Urinary bladder (tissue), 4 donors: Measurements from ENCODE around the gene CADPS. TPM values are rescaled to one million over a fixed set of nuclear protein-coding genes. Genes with fewer than 3 reads are reported as not detected.

Source experiments
- DNase-seq: peaks from one replicate; pipeline ENCODE4 v3.0.0-alpha.2; 2015; ENCODE audit errors: extremely low spot score
- H3K27ac ChIP-seq: one replicate; pipeline ENCODE4 v1.5.1; 2013; ENCODE audit warnings: low read depth, mild to moderate bottlenecking, moderate library complexity
- H3K36me3 ChIP-seq: one replicate; pipeline ENCODE4 v1.6.1; 2013; ENCODE audit warnings: mild to moderate bottlenecking, moderate library complexity; ENCODE audit not compliant: insufficient read depth
- H3K4me1 ChIP-seq: one replicate; pipeline ENCODE4 v1.6.1; 2013; ENCODE audit warnings: mild to moderate bottlenecking, moderate library complexity; ENCODE audit not compliant: insufficient read depth
- H3K4me3 ChIP-seq: one replicate; pipeline ENCODE4 v1.5.1; 2013; ENCODE audit warnings: low read depth, low read length
- WGBS: extraction: QIAGEN DNeasy Blood & Tissue Kit; methylation state at CpG from one replicate; pipeline ENCODE4 v1.1.7; 2013; 5-methylcytosine and 5-hydroxymethylcytosine counted together
- polyA plus RNA-seq: library from polyadenylated mRNA; stranded (reverse); fragments of 200-250 nt; gene quantifications from one replicate; pipeline ENCODE4 v1.2.3, GENCODE V29; 2013
- total RNA-seq: library from RNA; depleted of rRNA; stranded (reverse); fragments of >200 nt; gene quantifications from one replicate; pipeline ENCODE4 v1.2.3, GENCODE V29; 2014
- donor health status: healthy with polysubstance abuse.
- donor health status: healthy.

The CADPS gene
- total and polyA plus RNA-seq, 2 donors = 1.4 to 19.2 TPM

DNA sequence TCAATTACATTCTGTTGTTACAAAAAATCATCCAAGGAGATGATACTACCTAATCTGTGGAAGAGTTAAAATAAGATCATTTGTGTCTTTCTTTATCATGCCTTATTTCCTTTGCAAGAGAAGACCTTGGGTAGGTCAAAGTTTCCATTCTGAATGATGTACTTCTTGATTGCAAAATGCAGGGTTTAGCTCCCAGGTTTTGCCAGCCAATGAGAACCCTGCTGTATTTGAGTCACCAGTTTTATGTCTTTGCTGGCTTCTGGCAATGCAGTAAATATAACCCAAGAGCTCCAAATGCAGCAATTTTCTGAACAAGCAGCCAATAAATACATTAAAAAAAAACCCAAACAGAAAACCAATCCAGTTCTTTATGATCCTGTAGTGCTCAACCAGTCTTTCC is 204.9 kb downstream of the CADPS start:
- no peak overlapping the region for H3K4me3 ChIP-seq
- H3K36me3 ChIP-seq = no peaks in the 10 kb centered on the region
- H3K4me1 ChIP-seq = no peaks in the 10 kb centered on the region
- H3K27ac ChIP-seq = no peak overlapping the region
- no peak for DNase-seq

DNA sequence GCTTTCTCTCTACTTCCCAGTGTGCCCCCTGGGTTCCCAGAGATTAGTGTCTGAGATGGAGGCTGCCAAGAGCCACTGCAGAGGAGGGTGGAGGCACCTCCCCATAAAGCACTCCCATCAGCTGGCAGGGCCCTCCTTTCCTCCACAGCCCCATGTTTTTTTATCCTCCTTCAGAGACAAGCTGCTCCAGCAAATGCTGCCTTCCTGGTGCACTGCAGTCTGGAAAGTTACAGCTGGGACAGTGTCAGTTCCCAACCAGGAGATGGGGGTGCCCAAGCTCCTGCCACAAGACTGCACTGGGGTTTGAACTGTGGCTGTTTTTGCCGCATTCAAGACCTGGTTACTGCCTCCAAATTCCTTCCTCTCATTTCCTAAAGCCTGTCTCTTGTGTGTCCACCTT is 206.1 kb downstream of the CADPS start:
- H3K27ac ChIP-seq = no peak overlapping the region
- DNase-seq = no peak
- H3K4me3 ChIP-seq = no peak overlapping the region
- H3K4me1 ChIP-seq = no peaks in the 10 kb centered on the region
- 83% methylated on average over 1 of the region's 1 CpG for WGBS
- no peaks in the 10 kb centered on the region for H3K36me3 ChIP-seq

DNA sequence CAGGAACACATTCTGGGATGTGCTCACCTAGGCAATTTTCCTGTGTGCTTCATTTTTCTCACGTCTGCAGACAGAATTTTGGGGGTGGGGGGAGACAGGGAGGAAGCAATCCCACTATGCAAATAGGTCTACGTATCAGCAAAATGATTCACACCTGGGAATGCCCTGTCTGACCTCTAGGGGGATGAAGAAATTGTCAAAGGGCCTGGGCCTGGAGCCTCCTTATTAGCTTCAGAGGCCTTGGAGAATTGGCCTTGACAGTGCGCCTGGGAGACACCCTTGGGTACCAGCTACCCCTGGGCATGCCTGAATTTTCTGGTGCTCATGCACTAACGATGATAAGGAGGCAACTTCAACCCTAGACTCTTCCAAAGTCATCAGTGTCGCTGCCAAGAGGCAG is 207.5 kb downstream of the CADPS start:
- 84% methylated on average over 5 of the region's 5 CpGs for WGBS
- Histone ChIP-seq H3K4me3 (no peak overlapping the region), H3K27ac (no peak overlapping the region), H3K4me1 (no peaks in the 10 kb centered on the region), H3K36me3 (no peaks in the 10 kb centered on the region)
- no peak for DNase-seq

DNA sequence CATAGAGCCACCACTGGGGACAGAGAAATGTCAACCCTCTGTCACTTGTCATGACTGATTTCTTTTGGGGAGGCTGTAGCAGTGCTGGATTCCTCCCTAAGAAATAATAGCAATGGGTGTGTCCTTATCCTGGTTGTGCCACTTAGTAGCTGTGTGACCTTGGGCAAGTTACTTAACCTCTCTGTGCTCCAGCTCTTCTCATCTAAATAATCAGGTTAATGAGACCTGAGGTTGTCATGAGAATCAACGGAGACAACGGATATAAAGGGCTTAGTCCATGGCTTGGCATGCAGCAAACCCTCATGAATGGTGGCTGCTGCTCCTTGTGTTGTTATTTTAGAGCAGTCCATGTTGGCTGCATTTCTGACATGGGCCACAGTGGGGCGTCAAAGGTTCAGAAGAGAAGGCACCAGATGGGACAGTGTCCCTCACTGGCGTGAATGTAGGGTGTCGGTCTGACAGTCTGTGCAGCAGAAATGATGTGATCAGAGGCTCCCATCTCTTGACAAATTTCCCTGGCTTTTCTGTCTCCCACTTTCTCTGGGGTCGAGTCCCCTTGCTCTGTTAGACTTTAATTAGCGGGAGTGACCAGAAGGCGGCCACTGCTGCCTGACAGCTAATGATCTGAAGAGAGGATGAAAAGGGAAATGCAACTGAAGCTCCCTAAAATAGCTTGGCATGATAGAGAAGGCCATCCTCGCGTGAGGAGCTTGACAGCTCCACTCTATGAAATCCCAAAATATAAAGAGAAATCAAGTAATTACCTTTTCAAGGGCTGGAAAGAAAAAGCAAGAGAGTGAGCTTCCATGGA is 209.4 kb downstream of the CADPS start:
- DNase-seq = peak; percentile 48
- WGBS = 7% methylated on average over 10 of the region's 10 CpGs
- Histone ChIP-seq H3K36me3 (no peaks in the 10 kb centered on the region), H3K27ac (no peak overlapping the region), H3K4me1 (no peaks in the 10 kb centered on the region), H3K4me3 (no peak overlapping the region)

DNA sequence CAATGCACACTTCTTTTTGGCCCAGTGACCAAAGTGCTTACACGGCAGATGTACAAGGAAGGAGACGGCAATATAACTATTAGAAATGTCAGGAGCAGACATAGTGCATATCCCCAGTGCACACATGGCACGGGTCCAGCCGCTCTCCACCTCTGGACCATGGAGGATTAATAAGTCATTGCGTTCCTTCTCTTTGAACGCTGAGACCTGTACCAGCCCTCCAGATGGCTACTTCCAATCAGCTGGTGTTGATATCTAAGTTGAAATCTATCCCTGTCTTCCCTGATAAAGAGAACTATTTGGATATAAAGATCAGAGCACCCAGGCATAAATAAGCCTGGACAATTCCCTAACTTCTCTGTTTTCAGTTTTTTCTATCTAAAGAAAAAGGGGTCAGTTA is 212.5 kb downstream of the CADPS start:
- Histone ChIP-seq H3K27ac (no peak overlapping the region), H3K4me1 (no peaks in the 10 kb centered on the region), H3K4me3 (no peak overlapping the region), H3K36me3 (no peaks in the 10 kb centered on the region)
- no peak for DNase-seq
- 35% methylated on average over 6 of the region's 6 CpGs for WGBS

DNA sequence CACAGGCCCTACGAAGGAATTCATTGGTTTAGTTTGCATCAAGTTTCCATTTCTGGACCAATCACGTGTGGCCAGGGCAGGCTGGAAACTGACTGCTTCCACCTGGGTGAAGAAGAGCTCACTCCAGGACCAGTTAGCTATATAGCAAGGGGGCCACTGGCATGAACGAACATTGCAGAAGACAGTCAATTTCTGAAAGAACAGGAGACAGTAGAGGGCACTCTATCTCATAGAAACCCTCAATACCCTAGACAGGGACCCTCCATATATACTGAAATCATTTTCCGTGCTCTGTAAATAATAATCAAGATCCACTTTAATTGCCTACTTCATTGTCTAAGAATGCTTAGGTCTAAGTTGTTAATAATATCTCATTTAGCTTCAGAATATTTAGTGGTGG is 215.6 kb downstream of the CADPS start:
- no peaks in the 10 kb centered on the region for H3K4me1 ChIP-seq
- no peak overlapping the region for H3K27ac ChIP-seq
- no peak overlapping the region for H3K4me3 ChIP-seq
- H3K36me3 ChIP-seq = no peaks in the 10 kb centered on the region
- DNase-seq = no peak
- WGBS = 62% methylated on average over 4 of the region's 4 CpGs

DNA sequence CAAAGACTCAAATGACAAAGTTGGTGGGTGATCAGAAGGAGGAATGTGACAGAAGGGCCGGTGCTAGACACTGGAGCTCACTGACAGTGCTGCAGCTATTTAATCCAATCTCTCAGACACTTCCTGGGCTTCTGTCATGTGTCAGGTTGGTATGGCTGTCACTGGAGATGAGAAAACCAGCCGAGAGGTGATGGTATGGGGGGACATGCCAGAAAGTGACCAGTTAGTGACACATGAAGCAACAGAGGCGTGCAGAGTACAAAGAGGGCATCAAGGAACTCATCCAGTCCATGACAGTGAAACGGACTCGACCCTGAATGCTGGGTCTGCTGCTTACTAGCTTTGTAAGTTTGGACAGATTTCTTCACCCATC is 219.5 kb downstream of the CADPS start:
- no peak overlapping the region for H3K27ac ChIP-seq

DNA sequence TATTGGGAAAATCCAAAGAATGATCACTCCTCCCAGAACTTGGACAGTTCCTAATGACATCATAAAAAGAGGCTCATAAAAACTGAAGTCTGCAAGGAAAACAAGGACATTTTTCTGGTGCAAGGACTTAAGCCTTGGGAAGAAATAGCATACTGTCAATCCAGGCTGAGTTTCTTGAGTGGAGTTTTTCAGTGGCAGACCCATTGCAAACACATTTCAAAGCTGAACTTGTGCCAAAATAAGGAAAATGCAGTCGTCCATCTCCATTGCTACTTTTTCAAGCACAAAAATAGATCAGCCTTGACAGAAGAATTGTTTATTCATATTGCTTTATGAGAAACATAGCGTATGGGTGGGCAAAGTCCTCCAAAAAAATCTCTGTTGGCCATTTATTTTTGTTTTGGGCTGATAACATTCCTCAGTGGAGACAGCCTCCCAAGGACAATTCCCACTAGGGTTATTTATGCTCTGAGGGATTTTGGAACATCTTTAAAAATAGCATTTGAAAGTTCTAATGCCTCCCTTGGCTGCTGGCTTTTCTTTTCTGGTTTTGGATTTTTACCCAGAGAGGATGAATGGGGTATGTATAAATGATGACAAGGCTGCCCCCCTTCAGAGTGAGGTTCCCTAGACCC is 220.0 kb downstream of the CADPS start:
- DNase-seq = no peak
- 19% methylated on average over 2 of the region's 2 CpGs for WGBS
- no peaks in the 10 kb centered on the region for H3K4me1 ChIP-seq
- H3K4me3 ChIP-seq = no peak overlapping the region
- H3K27ac ChIP-seq = no peak overlapping the region
- no peaks in the 10 kb centered on the region for H3K36me3 ChIP-seq

More for the DNA sequence above, 219.5 kb downstream of the CADPS start:
- Histone ChIP-seq H3K36me3 (no peaks in the 10 kb centered on the region), H3K4me1 (no peaks in the 10 kb centered on the region), H3K4me3 (no peak overlapping the region)
- no peak for DNase-seq
- 65% methylated on average over 5 of the region's 5 CpGs for WGBS

DNA sequence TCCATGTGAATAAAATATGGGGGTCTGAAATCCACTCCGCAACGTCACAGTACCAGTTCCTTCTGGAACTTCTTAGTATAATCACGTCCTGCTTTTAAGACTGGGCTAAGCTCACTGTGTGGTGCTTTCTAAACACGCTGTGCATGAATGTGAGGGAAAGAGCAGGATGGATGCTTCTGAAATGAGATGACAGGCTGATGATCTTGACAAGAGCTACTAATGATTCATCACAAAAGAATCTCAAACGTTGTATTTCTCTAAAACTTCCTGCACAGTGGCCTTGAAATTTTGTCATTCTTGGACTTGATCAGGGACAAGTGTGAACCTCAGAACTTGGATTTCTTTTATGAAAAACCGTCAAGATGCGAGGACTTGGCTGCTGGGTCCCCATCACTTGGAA is 221.4 kb downstream of the CADPS start:
- 67% methylated on average over 7 of the region's 7 CpGs for WGBS
- no peak overlapping the region for H3K4me3 ChIP-seq
- no peak for DNase-seq
- H3K36me3 ChIP-seq = no peaks in the 10 kb centered on the region
- no peak overlapping the region for H3K27ac ChIP-seq
- no peaks in the 10 kb centered on the region for H3K4me1 ChIP-seq

DNA sequence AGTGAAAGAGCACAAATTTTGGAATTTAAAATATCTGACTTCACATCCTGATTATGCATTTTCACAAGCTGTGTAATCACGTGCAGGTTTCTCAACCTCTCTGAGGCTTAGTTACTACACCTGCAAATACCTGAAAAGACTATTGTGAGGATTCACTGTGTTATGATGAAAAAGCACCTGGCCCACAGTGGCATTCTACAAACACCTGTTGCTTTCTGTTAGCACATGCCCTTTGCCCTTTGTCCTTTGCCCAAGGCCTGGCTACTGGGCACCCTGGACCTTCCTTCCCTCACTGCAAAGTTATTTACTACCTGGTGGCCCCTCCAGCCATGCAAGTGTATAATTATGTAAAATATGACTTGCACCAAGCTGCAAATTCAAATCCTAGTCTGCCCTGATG is 227.5 kb downstream of the CADPS start:
- 90% methylated on average over 1 of the region's 1 CpG for WGBS
- Histone ChIP-seq H3K4me3 (no peak overlapping the region), H3K27ac (no peak overlapping the region), H3K4me1 (no peaks in the 10 kb centered on the region), H3K36me3 (no peaks in the 10 kb centered on the region)
- DNase-seq = no peak

DNA sequence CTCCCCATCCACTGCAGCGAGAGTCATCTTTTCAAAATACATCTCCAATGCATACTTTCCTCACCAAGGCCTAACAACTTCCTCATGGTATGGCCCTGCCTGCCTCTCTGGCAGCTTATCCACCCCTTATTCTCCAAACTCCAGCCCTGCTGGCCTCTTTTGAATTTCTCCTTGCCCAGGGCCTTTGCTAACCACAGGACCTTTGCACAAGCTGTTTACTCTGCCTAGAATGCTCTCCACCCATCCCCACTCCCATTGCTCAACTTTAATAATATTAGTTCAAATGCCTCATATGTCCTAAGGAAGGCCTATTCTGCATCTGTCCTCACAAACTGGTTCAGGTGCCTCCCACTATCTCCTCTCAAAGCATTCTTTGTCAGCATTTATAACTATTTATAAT is 230.7 kb downstream of the CADPS start:
- Histone ChIP-seq H3K4me3 (no peak overlapping the region), H3K27ac (no peak overlapping the region), H3K36me3 (no peaks in the 10 kb centered on the region), H3K4me1 (no peaks in the 10 kb centered on the region)
- 52% methylated on average over 1 of the region's 1 CpG for WGBS
- DNase-seq = no peak

DNA sequence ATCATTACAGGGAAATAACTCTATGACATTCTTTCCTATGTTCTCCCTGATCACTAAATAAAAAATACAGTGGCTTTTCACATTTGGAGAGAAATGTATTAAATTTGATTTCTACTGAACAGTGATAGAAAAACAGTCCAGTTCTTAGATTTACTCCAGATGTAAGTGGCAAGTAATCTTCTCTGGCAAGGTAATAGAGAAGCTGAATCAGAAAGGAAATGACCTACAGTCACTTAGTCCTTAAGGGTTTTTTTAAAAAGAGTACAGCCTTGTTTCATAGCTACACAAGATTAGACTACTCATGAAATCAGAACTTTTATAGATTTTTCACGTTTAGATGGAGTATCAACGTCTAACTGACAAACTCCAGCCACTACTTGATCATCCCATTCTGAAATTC is 236.9 kb downstream of the CADPS start:
- Histone ChIP-seq H3K36me3 (no peaks in the 10 kb centered on the region), H3K4me1 (no peaks in the 10 kb centered on the region), H3K27ac (no peak overlapping the region), H3K4me3 (no peak overlapping the region)
- no peak for DNase-seq
- WGBS = 25% methylated on average over 2 of the region's 2 CpGs

DNA sequence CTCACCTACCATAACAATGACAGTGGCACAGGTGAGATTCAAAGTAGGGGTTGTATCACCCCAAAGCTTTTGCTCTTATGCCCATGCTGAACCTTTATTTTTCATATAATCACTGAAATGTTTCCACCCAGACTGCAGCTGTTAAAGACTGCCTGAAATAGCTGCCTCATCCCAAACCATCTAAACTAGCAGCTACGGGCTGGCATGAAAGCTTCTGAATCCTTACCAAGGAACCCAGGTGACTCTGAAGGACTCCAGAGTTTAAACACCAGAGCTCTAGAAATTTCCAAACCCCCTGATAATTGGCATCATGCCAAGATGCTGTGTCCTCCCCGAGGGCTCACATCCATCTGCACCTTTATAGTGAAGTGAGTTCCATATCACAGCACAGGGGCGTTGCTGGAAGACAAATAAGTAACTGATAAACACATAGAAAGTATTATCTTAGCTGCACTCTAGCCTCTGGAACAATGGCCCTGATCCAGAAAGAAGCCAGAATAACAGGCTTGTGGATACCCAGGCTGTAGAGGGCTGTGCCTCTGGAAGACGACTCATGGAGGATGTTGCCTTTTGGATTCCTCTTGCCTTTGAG is 238.9 kb downstream of the CADPS start:
- WGBS = 55% methylated on average over 4 of the region's 4 CpGs
- Histone ChIP-seq H3K4me1 (no peaks in the 10 kb centered on the region), H3K27ac (no peak overlapping the region), H3K4me3 (no peak overlapping the region), H3K36me3 (no peaks in the 10 kb centered on the region)
- no peak for DNase-seq
